ENCODE results near the gene COL9A3. TPM values are rescaled to one million over a fixed set of nuclear protein-coding genes. Genes with fewer than 3 reads are reported as not detected.

The COL9A3 gene
- total and polyA plus RNA-seq, 4 donors: 0.13 to 6.5 (median 1.1) TPM

- WGBS, 2 donors: 93 to 98% methylated on average over 19 of the region's 19 CpGs
- intact Hi-C loops (cut with DNase I): loop anchor here in 1 of 2 donors (10.0 kb wide), 1 partner anchor 495 kb away; the partner anchor contains the start of gene ADRM1
These were observed 17.4 kb upstream of the COL9A3 start for GRCh38 chr20:62799459-62799858.

DNA sequence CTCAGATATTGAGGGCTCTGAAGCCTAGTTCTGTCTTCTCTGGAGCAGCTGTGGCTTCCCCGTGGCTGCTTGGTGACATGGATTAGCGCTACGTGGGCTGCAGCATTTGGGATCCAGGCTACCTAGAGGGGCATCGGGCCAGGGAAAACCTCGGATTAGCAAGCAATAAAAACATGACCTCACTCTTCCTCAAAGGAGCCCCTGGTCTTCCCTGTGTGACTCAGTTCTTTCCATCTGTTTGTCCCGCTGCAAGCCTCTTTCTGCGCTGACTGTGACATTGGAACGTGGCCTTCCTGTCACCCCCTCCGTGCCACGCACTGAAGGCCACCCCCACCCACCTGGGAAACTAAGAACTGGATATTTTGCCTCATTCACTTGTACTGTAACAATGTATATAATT lies 17.0 kb upstream of the COL9A3 start:
- H3K36me3 ChIP-seq (ENCODE audit: control insufficient read depth in 1 of 2, insufficient read depth in 2 of 2, low read length in 1 of 2): peaks cover 0 to 5% of the 10 kb centered on the region in 2 donors
- ATAC-seq (ENCODE audit: low FRiP score): no peak
- no peak overlapping the region for H3K4me3 ChIP-seq (ENCODE audit: low read length in 2 of 2)
- DNase-seq: no peak
- no peaks in the 10 kb centered on the region for H3K27me3 ChIP-seq (ENCODE audit: control insufficient read depth in 1 of 2, insufficient read depth in 2 of 2, low read length in 1 of 2)
- no peak overlapping the region for H3K27ac ChIP-seq (ENCODE audit: low read depth in 1 of 2, low read length in 2 of 2)
- H3K4me1 ChIP-seq (ENCODE audit: control insufficient read depth in 1 of 2, insufficient read depth in 2 of 2, low read length in 2 of 2): no peaks in the 10 kb centered on the region
- 89% methylated on average over 10 of the region's 10 CpGs for WGBS, 2 donors
- intact Hi-C loops (cut with DNase I): loop anchor here in 1 of 2 donors (10.0 kb wide), 2 partner anchors 155 to 495 kb away; partner anchors contain the start of genes ADRM1 and SLC17A9
- no peaks in the 10 kb centered on the region for H3K9me3 ChIP-seq (ENCODE audit: control insufficient read depth, low read length)

More at GRCh38 chr20:62799459-62799858, 17.4 kb upstream of the COL9A3 start:
- Histone ChIP-seq H3K36me3 (ENCODE audit: control insufficient read depth in 1 of 2, insufficient read depth in 2 of 2, low read length in 1 of 2) (peaks cover 0 to 5% of the 10 kb centered on the region in 2 donors), H3K4me1 (ENCODE audit: control insufficient read depth in 1 of 2, insufficient read depth in 2 of 2, low read length in 2 of 2) (no peaks in the 10 kb centered on the region), H3K27ac (ENCODE audit: low read depth in 1 of 2, low read length in 2 of 2) (no peak overlapping the region), H3K4me3 (ENCODE audit: low read length in 2 of 2) (no peak overlapping the region), H3K27me3 (ENCODE audit: control insufficient read depth in 1 of 2, insufficient read depth in 2 of 2, low read length in 1 of 2) (no peaks in the 10 kb centered on the region), H3K9me3 (ENCODE audit: control insufficient read depth, low read length) (no peaks in the 10 kb centered on the region)
- ATAC-seq (ENCODE audit: low FRiP score): no peak
- DNase-seq: no peak

- Histone ChIP-seq H3K36me3 (ENCODE audit: control insufficient read depth in 1 of 2, insufficient read depth in 2 of 2, low read length in 1 of 2) (peaks cover 0 to 5% of the 10 kb centered on the region in 2 donors), H3K27ac (ENCODE audit: low read depth in 1 of 2, low read length in 2 of 2) (no peak overlapping the region), H3K9me3 (ENCODE audit: control insufficient read depth, low read length) (no peaks in the 10 kb centered on the region), H3K4me3 (ENCODE audit: low read length in 2 of 2) (no peak overlapping the region), H3K27me3 (ENCODE audit: control insufficient read depth in 1 of 2, insufficient read depth in 2 of 2, low read length in 1 of 2) (no peaks in the 10 kb centered on the region), H3K4me1 (ENCODE audit: control insufficient read depth in 1 of 2, insufficient read depth in 2 of 2, low read length in 2 of 2) (no peaks in the 10 kb centered on the region)
- DNase-seq (no peak), ATAC-seq (ENCODE audit: low FRiP score) (no peak)
- intact Hi-C loops (cut with DNase I): loop anchor here in 1 of 2 donors (10.0 kb wide), 1 partner anchor 154 kb away; the partner anchor contains the start of gene SLC17A9
- WGBS, 2 donors: 92 to 94% methylated on average over 26 of the region's 26 CpGs
These were observed 16.3 kb upstream of the COL9A3 start for GRCh38 chr20:62800314-62801259.

GRCh38 chr20:62801284-62802010 lies 15.4 kb upstream of the COL9A3 start:
- DNase-seq (no peak), ATAC-seq (ENCODE audit: low FRiP score) (no peak)
- H3K27ac ChIP-seq (ENCODE audit: low read depth in 1 of 2, low read length in 2 of 2): no peak overlapping the region
- intact Hi-C loops (cut with DNase I): loop anchor here in 1 of 2 donors (10.0 kb wide), 1 partner anchor 153 kb away; the partner anchor contains the start of gene SLC17A9
- H3K4me1 ChIP-seq (ENCODE audit: control insufficient read depth in 1 of 2, insufficient read depth in 2 of 2, low read length in 2 of 2): no peaks in the 10 kb centered on the region
- H3K36me3 ChIP-seq (ENCODE audit: control insufficient read depth in 1 of 2, insufficient read depth in 2 of 2, low read length in 1 of 2): peaks cover 0 to 5% of the 10 kb centered on the region in 2 donors
- H3K9me3 ChIP-seq (ENCODE audit: control insufficient read depth, low read length): no peaks in the 10 kb centered on the region
- no peaks in the 10 kb centered on the region for H3K27me3 ChIP-seq (ENCODE audit: control insufficient read depth in 1 of 2, insufficient read depth in 2 of 2, low read length in 1 of 2)
- H3K4me3 ChIP-seq (ENCODE audit: low read length in 2 of 2): no peak overlapping the region
- 85 to 89% methylated on average over 15 of the region's 15 CpGs for WGBS, 2 donors

DNA sequence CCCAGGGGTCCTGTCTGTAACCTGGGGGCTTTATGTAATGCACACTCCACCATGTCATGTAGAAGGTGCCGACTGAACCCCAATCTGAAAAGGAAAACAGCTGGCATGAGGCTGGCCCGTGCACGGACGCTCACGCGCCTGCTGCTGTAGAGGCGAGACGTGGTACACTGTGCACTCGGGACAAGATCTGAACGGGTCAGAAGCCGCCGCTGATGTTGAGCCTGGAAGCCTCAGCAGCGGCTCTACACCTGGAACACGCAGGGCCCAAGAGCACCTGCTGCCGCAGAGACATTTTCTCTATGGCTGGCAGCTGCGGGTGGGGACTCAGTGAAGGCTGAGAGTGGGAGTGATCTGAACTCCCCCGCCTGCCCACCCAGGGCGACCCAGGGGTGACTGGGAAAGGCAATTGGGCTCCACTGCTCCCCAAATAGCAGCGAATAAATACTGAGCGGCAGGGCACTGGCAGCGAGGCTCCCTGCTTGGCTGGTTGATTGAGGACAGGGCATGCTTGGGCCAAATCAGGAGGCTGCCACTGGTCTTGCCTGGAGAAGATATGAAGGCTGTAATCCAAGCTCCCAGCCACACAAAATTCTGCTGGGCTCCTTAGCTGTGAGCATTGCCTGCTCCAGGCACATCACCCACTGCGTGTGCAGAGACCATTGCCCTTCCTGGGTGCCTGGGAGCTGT lies 14.7 kb upstream of the COL9A3 start:
- 64 to 66% methylated on average over 21 to 22 of the region's 22 CpGs for WGBS, 2 donors
- no peaks in the 10 kb centered on the region for H3K9me3 ChIP-seq (ENCODE audit: control insufficient read depth, low read length)
- no peak for ATAC-seq (ENCODE audit: low FRiP score)
- intact Hi-C loops (cut with DNase I): loop anchor here in 1 of 2 donors (10.0 kb wide), 1 partner anchor 153 kb away; the partner anchor contains the start of gene SLC17A9
- no peaks in the 10 kb centered on the region for H3K27me3 ChIP-seq (ENCODE audit: control insufficient read depth in 1 of 2, insufficient read depth in 2 of 2, low read length in 1 of 2)
- H3K36me3 ChIP-seq (ENCODE audit: control insufficient read depth in 1 of 2, insufficient read depth in 2 of 2, low read length in 1 of 2): peaks cover 0 to 5% of the 10 kb centered on the region in 2 donors
- no peaks in the 10 kb centered on the region for H3K4me1 ChIP-seq (ENCODE audit: control insufficient read depth in 1 of 2, insufficient read depth in 2 of 2, low read length in 2 of 2)
- H3K27ac ChIP-seq (ENCODE audit: low read depth in 1 of 2, low read length in 2 of 2): no peak overlapping the region
- no peak overlapping the region for H3K4me3 ChIP-seq (ENCODE audit: low read length in 2 of 2)
- no peak for DNase-seq

- H3K4me3 ChIP-seq (ENCODE audit: low read length in 2 of 2): peak overlapping the region; percentile 91 to 93
- H3K9me3 ChIP-seq (ENCODE audit: control insufficient read depth, low read length): no peaks in the 10 kb centered on the region
- peaks cover 0 to 2% of the 10 kb centered on the region in 2 donors for H3K36me3 ChIP-seq (ENCODE audit: control insufficient read depth in 1 of 2, insufficient read depth in 2 of 2, low read length in 1 of 2)
- DNase-seq (no peak), ATAC-seq (ENCODE audit: low FRiP score) (no peak)
- no peaks in the 10 kb centered on the region for H3K4me1 ChIP-seq (ENCODE audit: control insufficient read depth in 1 of 2, insufficient read depth in 2 of 2, low read length in 2 of 2)
- H3K27me3 ChIP-seq (ENCODE audit: control insufficient read depth in 1 of 2, insufficient read depth in 2 of 2, low read length in 1 of 2): no peaks in the 10 kb centered on the region
- intact Hi-C loops (cut with DNase I): loop anchor here in 1 of 2 donors (10.0 kb wide), 1 partner anchor 151 kb away; the partner anchor contains the start of gene SLC17A9
- H3K27ac ChIP-seq (ENCODE audit: low read depth in 1 of 2, low read length in 2 of 2): peak overlapping the region in 1 of 2 donors; percentile 14
- 24 to 27% methylated on average over 24 to 25 of the region's 25 CpGs for WGBS, 2 donors
These were observed 12.7 kb upstream of the COL9A3 start for GRCh38 chr20:62804021-62804626.

GRCh38 chr20:62804627-62805154 lies 12.2 kb upstream of the COL9A3 start, which contains the start of gene OGFR:
Gene OGFR (plus strand): TSS chr20:62804835. CDS start chr20:62804860, 25 bp downstream.
- WGBS, 2 donors: 1% methylated on average over 30 to 77 of the region's 77 CpGs
- DNase-seq (peak; percentile 82 to 90), ATAC-seq (ENCODE audit: low FRiP score) (no peak)
- H3K4me1 ChIP-seq (ENCODE audit: control insufficient read depth in 1 of 2, insufficient read depth in 2 of 2, low read length in 2 of 2): no peaks in the 10 kb centered on the region
- no peaks in the 10 kb centered on the region for H3K27me3 ChIP-seq (ENCODE audit: control insufficient read depth in 1 of 2, insufficient read depth in 2 of 2, low read length in 1 of 2)
- intact Hi-C loops (cut with DNase I): loop anchor here (5.0 to 10.0 kb wide), 4 partner anchors 137 to 307 kb away; partner anchors contain the start of gene SLC17A9 (in 1 of the 2)
- peaks cover 0 to 6% of the 10 kb centered on the region in 2 donors for H3K36me3 ChIP-seq (ENCODE audit: control insufficient read depth in 1 of 2, insufficient read depth in 2 of 2, low read length in 1 of 2)
- peak within 1 kb of the TSS in 1 of 2 donors; percentile 58 for H3K27ac ChIP-seq (ENCODE audit: low read depth in 1 of 2, low read length in 2 of 2)
- peak within 1 kb of the TSS; percentile 91 to 93 for H3K4me3 ChIP-seq (ENCODE audit: low read length in 2 of 2)
- H3K9me3 ChIP-seq (ENCODE audit: control insufficient read depth, low read length): no peaks in the 10 kb centered on the region

Data from aorta (tissue), 5 donors.